Stimulated activated CD4-positive, alpha-beta T cell treated with anti-CD3 and anti-CD28 coated beads, Interleukin-2, amount 100 ng/mL, for 48 hours (primary cell): ENCODE measurements around the gene PAMR1.

Source experiments
- DNase-seq, 2 donors: peaks; one replicate each; pipeline ENCODE4 v3.0.0-alpha.2; 2020

Gene PAMR1

DNA sequence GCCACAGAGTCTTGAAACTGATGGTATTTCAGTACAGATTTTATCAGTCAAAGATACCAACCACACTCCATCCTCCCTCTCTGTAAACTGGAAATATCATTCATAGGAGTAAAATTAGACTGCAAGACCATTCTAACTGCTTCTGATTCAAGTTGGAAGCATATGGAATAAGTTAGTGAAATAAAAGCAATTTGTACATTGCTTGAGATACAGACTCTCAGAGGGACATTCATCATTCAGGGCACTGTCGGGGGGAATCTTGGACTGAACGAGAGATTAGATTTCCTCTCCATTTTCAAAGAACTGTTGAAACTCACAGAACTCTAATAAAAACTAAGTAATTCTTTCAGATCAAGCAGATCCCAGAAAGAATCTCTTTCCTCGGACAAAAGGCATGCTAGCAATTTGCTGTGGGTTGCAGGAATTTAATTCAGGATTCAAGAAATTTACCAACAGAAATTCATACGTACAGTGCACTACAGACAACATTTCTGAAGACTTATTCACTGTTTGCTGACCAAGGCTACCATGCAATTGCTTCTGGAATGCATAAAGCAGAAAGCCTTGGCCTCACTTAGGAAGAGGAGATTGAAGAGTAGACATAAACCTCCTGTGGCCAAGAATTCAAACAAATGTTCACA, 34.1 kb downstream of the PAMR1 start:
- DNase-seq = no peak

DNA sequence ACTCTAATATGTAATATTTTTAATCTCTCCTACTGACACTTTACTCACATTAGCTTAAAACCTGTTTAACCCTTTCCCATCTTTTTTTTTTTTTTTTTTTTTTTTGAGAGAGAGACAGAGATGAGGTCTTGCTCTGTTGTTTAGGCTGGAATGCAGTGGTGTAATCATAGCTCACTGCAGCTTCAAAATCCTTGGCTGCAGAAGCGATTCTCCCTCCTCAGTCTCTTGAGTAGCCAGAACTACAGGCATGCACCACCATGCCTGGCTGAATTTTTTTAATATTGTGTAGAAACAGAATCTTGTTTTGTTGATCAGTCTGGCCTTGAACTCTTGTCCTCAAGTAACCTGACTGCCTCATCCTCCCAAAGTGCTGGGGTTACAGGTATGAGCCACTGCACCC, 37.3 kb downstream of the PAMR1 start:
- no peak for DNase-seq

DNA sequence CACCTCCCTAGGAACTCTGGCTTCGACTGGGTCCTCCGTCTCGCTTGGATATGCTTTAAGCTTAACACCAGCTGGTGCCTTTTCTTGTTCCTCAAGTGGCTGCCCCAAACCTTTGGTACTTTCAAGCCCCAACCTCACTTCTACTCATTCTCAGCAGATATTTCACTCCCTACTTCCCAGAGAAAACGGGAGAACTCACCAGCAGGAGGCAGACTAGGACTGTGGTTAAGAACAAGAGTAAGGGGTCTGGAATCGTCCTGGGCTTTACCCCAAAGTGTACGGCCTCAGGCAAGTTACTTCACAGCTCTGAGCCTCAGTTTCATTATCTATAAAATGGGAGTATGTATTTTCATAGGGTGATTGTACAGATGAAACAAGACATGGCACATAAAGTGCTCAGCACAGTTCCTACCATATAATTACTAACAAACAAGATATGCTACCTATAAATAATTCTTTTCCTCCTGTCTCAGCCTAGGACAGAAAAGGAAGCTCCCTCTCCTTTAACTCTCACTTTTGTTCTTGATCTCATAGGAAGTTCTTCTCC, 37.8 kb downstream of the PAMR1 start:
- DNase-seq = no peak

DNA sequence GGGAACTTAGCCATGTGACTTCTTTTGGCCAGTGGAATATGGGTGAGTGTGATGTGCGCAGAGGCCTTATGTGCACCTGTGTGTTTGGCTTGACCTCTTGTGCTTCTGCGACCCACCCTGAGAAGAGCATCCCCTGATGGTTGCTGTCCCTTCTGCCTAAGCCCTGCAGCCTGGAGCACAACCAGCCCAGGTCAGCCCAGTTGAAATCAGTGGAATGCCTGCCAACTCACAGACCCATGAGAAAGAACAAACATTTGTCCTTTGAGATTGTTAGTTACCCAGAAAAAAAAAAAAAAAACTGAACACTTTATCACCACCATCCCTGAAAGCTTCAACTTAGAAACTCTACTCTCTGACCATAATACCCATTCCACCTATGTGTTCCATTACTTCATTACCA, 38.5 kb downstream of the PAMR1 start:
- DNase-seq = no peak

DNA sequence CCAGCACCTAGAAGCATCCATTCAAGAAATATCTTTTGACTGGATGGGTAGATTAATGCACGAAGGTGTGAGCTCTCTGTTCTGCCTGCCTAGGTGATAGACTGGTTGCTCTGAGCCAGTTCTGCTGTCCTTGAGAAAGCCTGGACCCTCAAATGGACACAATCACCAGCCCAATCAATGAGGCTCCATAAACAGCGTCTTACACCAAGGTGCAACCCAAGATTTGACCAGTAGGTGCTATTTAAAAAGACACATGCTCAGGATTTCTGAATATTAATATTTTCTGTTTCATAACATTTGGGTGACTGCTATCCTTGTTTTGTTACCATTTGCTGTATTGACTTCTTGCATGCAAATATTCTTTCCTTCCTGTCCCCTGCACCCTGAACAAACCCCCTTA, 39.0 kb downstream of the PAMR1 start:
- DNase-seq = no peak

DNA sequence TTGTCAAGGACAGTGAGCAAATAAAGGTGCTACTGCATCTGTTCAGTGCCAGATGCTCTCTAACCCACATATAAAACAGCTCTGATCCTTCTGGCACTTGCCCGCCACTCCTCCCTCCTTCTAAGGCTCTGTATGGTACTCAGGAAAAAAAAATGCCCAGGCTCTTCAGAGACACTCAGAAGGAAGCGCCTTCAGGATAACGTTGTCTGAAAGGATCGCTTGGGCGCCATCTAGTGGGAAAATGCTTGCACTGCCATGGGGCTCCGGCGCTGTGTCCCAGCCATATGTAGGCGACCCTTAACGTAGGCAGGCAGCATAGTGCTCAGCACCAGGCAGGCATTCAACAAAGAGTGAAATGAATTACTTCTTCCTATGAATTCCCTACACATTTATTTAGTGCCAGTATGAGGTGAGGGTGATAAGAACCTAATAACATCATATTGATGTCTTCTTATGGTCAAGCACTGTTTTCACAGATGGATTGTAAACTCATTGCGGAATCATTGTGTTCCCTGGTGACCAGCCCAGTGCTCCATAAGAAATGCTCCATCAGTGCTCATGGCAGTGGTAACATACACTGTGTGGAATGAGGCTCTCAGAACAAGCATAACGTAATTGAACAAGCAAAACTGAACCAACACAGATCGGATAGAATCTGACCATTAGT, 39.6 kb downstream of the PAMR1 start:
- peak; percentile 78 to 80 for DNase-seq

DNA sequence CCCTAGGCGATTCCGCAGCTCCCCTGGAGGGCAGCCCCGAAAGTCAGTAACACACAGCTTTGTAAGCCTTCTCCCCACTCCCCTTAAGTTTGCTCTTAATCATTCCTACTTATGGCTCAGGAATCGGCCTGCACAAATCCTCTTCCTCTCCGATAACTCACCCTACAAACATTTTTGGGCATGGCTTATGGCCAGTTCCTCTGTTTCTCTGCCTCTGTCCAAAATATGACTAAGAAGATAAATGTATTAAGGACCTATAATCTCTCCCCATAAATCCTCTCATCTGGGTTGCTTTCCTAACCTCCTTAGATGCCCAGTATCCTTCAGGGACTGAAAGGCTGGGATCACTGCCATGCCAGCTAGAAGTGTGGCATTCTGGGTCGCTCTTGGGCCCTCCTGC, 41.0 kb downstream of the PAMR1 start:
- DNase-seq = no peak

DNA sequence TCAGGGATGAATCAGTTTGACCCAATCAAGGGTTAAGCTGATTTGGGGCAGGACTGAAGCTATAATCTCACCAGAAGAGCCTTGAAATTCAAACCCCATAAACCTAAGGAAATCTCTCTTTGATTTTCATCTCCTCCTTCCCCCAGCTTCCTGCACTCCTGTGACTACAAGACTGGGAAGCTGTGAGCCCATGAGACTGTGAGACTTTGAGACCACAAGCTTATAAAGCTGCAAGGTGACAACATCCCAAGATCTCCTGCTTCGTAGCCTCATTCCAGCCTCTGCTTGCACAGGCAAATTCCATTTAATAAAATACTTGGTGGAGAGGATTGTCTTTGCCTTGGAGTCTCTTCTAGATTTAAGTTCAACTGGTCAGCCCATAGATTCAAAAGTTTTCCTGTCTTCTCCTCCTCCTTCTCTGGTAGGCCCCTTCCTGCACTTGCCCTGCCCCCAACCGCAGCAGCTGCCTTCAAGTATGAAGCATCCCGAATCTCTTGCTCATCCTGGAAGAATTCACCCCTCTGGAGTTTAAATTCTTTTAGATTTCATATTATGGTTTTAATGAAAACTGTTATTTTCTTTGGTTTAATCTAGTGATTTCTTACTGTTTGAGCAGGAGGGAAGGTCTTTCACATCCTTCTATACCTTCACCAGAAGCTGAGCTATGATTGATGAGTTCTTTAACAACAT, 42.1 kb downstream of the PAMR1 start:
- no peak for DNase-seq

DNA sequence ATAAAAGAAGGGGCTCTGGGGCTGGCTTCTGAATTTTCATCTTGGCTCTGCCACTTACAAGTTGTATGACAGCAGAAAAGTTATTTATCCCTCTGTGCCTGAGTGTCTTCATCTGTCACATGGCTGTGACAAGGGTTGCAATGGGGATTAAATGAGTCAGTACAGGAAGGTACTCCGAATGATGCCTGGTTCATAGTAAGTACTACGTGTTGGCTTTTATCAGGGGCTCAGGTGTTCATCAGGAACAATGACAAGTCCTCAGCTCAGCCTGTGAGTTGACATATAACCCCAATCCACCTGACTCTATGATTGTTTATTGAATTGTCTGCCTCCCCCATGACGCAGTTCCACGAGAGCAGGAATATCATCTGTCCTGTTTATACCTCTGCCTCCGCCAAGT, 45.7 kb downstream of the PAMR1 start:
- DNase-seq = no peak

DNA sequence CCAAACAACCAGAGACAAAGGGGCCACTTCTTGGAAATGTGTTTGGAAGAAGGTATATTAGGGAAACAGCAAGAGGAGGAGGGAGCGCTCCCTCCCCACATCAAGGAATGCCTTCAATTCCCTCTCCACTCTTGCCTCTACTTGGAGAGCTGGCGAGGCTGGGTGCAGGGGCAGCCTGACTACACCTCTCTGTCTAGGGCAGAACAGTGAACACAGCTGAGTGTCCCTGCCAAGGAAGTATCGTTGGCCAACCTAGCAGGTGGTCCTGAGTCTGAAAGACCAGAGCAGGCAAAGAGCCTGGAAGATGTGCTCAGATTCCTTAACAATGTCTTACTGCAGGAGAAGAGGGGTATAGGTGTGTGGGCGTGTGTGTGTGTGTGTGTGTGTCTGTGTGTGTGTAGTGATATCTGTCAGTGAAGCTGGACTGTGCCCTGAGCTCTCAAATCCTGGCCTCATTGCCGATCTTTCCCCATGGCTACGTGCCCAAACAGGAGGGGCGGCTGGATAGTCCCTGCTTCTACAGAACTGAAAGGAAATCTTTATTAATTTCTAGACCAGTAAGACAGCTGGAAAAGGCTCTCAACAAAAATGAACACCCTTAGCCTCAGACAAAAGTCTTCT, 46.8 kb downstream of the PAMR1 start:
- DNase-seq = no peak

DNA sequence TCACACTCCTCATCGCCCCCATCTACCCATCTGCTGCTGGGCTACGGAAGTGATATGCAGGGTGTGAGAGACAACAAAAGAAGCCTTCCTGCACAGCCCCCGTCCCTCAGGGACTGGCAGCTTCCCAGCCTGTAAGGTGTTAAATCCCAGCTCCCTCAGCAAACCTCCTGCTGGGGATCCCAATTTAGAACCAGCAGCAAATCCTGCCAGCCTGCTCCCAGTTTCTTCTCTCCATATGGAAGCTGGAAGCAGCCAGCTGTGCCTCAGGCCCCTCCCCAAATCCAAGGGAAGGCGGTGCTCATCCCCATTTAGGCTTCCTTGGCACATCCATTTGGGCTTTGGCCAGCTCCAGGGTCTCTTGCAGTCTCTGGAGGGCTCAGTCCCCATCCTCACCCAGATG, 47.5 kb downstream of the PAMR1 start:
- no peak for DNase-seq

DNA sequence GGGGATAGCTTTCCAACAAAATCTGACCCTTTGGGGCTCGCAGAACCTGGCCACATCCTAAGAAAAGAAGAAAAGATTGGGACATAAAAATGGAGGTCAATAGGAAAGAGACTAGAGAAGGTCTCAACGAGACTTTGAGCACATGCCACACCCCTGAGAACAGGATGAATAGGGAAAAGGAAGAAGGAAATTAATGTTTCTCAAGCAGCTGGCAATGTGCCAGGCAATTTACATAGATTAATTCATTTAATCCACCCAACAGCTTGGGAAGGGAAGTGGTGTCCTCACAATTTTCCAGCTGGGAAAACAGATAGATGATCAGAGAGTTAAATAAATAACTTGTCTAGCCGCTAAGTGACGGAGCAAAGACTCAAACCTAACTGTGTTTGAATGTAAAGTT, 50.7 kb downstream of the PAMR1 start:
- no peak for DNase-seq

DNA sequence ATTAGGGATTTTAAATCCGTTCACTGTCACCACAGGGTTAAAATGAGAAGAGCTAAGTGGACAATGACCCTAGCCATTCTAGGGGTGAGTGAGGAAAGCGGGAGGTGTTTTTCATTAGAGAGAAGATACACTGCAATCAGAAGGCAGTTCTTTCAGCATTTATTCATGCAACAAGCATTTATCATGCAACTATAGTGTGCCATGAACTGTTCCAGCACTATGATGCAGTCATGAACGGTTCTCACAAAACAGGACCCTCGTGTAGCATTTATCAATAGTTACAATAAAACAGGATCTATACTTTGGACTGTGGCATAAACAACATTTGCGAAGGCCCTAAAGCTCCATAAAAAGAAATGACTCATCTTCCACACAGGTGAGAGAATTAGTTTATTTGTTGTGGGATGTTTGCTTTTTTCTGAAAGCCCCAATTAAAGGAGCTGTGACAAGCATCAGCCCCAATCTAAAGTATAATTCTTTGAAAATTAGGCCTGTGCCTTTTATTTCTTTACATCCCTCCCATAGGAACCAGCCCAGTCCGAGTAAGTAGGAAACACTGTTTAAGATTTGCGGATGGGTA, 51.5 kb downstream of the PAMR1 start:
- no peak for DNase-seq

DNA sequence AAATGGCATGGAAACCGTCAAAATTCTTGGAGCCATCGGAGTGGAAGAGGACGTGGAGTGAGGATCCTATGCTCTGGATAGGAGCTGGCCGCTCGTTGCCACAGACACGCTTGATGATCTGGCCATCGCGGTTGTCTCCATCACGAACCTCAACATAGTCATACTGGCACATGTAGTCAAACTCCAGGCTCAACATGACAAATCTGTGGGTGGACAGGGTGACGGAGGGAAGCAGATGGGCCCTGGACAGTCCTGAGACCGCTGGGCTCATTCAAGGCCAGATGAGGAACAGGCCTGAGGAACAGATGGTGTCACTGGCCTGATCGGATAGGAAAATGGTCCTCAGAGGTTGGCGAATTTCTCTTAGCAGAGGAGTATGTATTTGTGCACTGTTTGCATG, 54.8 kb downstream of the PAMR1 start:
- DNase-seq = no peak

DNA sequence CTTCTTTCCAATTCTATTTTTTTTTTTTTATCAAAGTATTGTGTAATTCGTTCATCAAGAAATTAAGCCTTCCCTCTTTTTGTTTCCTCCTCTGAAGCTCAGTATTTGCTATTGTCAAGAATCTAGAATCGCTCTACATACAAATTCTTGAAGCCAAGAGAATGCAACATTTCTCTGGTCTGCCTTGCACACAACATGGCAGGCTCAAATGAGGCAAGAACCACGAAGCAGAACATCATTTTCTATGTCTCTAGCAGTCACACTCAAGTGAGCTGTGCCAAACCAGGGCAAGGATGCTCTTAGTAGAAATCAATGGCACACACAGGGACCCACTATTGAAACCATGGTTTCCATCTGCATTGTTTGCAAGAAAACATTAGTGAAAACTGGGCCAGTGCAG, 59.4 kb downstream of the PAMR1 start:
- no peak for DNase-seq

DNA sequence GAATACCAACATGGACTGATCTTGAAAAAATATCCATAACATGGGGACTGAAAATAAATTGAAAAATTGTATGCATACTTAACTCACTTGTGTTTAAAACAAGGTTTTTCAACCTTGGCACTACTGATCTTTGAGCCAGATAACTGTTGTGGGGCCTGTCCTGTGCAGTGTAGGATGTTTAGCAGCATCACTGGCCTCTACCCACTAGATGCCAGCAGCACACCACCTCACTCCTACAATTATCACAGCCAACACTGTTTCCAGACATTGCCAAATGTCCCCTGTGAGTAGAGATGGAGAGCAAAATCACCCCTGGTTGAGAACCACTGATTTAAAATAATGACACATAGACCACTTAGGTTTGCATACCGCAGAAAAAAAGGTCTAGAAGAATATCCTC, 61.1 kb downstream of the PAMR1 start:
- no peak for DNase-seq

DNA sequence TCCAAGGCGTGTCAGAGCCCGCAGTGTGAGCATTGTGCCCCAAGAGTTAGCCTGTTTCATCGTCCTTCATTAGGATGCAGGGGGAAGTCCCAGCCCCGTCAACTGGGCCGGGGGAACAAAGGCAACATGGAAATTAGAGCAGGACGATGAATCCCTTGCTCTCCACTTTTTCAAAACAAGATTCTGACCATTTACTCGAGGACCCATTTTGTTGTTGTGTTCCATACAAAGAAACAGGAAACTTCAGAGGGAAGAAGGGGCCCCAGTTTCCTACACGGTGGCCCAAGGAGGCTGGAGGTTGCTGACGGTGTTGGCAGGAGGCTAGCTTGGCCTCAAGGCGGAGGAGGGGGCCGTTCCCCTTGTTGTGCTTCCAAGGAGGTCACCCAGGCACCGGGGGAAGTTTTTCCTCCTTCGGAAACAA, 62.1 kb downstream of the PAMR1 start:
- no peak for DNase-seq

DNA sequence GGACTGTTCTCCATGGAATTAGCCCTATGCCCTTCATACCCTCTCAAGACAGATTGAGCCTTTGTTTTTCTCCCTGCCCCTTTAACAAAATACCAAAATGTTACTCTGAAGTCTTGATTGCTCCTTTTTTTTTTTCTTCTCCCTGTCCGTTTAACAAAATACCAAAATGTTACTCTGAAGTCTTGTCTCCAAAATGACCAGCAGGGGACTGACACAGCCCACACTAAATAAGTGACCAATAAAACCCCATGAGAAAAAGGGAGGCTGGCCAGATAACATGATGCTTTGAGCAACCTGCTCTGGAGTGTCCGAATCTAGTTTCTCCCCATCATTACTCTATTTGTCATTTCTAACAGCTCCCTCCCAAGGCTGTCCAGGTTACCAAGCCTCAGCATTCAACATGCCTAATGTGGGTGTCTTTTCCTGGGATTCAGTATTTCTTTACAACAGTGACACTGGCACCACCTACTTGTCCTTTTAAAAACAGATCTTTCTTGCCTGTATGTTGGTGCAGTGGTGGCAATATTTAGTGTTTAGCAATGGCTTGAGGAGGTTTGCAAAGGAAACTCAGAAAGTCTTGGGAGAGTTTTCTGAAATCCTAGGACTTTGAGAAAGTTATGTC, 63.4 kb downstream of the PAMR1 start:
- no peak for DNase-seq

DNA sequence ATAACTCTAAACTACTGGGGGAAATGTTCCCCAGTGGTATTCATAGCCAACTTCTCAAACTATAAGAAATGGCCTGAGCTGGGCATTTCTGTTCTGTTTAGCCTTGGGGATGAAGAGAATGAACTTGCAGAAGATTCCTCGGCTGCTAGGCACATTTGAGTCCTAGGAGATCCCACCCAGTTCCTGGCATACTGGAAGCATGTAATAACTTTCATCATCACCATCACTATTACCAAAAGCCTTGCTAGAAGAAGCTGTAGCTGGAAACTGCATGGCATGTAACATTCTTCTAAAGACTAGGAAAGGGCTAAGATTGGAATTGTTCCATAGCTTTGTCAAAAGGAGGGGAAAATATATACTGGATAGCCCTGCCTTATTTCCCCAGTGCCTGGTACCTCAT, 65.9 kb downstream of the PAMR1 start:
- DNase-seq = no peak

DNA sequence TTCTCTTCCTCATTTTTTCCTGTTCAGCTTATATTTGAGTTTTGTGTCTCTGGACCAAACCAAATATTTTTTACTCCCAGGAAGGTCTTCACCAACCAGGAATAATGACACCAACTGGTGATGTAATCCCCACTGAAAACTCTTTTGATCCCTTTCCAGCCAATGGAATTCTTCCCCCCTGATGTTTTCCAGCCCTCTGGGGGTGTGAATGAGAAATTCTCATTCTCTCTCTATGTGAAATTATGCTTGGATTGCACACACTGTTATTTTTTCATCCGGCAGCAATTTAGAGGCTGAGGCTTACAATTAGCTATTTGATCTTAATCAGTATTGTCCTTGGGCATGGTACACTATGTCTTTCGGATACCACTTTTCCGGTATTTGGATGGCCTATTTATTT, 66.6 kb downstream of the PAMR1 start:
- DNase-seq = no peak

DNA sequence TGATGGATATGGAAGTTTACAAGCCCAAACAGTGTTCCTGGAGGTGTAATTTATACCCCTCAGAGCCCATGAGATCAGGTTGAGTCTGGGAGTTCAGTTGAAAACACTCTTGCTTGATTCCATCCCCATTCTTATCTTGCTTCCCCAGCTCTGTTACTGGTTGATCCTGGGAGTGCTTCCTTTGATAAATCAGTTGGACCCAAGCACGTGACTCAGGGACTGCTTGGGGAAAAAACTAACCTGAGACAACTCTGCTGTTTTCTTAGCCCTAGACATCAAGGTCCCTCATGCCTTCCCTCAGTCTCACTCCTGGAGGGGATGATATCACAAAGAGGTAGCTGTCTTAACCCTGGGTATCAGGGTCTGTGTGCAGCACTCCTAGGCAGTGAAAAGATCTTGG, 71.1 kb downstream of the PAMR1 start:
- DNase-seq = no peak

DNA sequence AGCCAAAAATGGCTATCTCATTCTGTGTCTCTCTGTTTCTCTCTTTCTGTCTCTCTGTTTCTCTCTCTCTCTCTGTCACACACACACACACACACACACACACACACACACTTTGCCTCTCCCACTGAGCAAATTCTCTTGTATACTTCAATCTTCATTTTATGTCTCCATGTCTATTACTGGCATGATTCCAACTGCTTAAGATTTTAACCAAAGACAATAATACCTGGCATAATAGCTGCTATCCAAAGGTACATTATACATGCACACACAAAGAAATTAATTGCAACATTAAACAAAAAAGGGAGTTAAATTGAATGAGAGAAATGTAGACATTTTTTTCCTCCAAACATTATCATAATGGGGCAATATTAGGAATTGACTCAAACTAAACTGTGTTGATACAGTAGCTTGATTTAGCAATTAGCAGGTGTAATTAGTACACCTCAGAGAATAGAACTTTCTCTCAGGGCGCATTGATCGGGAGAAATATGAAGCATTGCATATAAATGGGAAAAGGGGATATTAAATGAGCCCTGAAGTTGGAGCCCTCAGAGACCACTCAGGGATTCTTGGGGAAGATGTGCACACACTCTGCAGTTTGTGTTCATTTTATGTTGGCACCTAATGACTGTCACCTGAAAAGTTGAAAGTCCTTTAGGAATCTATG, 88.7 kb downstream of the PAMR1 start:
- DNase-seq = no peak
